Thymus (tissue), 14 donors: ENCODE results near the gene SH3BGRL. TPM values are rescaled to one million over a fixed set of nuclear protein-coding genes. Genes with fewer than 3 reads are reported as not detected.

ENCODE experiments used
- DNase-seq, 9 donors: peaks; one replicate each; pipeline ENCODE4 v3.0.0-alpha.2; 2013; ENCODE audit warnings: low spot score in 9 of 9, low read depth in 6 of 9, missing footprints in 1 of 9
- H3K27ac ChIP-seq, 2 donors: one replicate each; pipeline ENCODE4 v1.5.1; 2013; ENCODE audit warnings: control low read depth in 1 of 2, low read depth in 1 of 2, low read length in 1 of 2, mild to moderate bottlenecking in 1 of 2, moderate library complexity in 1 of 2
- H3K27me3 ChIP-seq, 2 donors: one replicate each; pipeline ENCODE4 v1.5.1; 2013; ENCODE audit warnings: low read length in 1 of 2; ENCODE audit not compliant: control insufficient read depth in 2 of 2, insufficient read depth in 1 of 2
- H3K36me3 ChIP-seq, 2 donors: one replicate each; pipeline ENCODE4 v1.5.1; 2013; ENCODE audit warnings: low read length in 1 of 2, mild to moderate bottlenecking in 1 of 2, moderate library complexity in 1 of 2; ENCODE audit not compliant: control insufficient read depth in 2 of 2, insufficient read depth in 2 of 2
- H3K4me1 ChIP-seq, 2 donors: one replicate each; pipeline ENCODE4 v1.5.1; 2013; ENCODE audit warnings: low read length in 2 of 2; ENCODE audit not compliant: control insufficient read depth in 2 of 2, insufficient read depth in 2 of 2
- H3K4me3 ChIP-seq, 2 donors: one replicate each; pipeline ENCODE4 v1.5.1; 2013; ENCODE audit warnings: low read length in 2 of 2, control low read depth in 1 of 2, mild to moderate bottlenecking in 1 of 2
- H3K9me3 ChIP-seq, 2 donors: one replicate each; pipeline ENCODE4 v1.5.1; 2013; ENCODE audit warnings: low read length in 1 of 2, mild to moderate bottlenecking in 1 of 2; ENCODE audit not compliant: control insufficient read depth in 2 of 2, insufficient read depth in 1 of 2
- WGBS: extraction: QIAGEN DNeasy Blood & Tissue Kit; methylation state at CpG from one replicate; pipeline ENCODE4 v1.1.7; 2013; 5-methylcytosine and 5-hydroxymethylcytosine counted together
- long read RNA-seq, 10 donors: transcript quantifications; one replicate each; lab custom pipeline, GENCODE V29; 2026
- polyA plus RNA-seq: library from polyadenylated mRNA; stranded (reverse); fragments of 200-250 nt; gene quantifications from one replicate; pipeline ENCODE4 v1.2.3, GENCODE V29; 2013
- total RNA-seq: library from RNA; stranded (reverse); fragments of 120-200 nt; gene quantifications from one replicate; pipeline ENCODE4 v1.2.4, GENCODE V29; 2013
- donor health status: healthy.

Gene SH3BGRL
- 110 TPM for total RNA-seq
- polyA plus RNA-seq: 201 TPM
- long read RNA-seq, donor 1, transcript SH3BGRL-201 (4 exons, 1,923 nt): major isoform, 20 of 20 reads
- long read RNA-seq, donor 1, partial matches to known transcripts: 0 of 20 reads
- long read RNA-seq, donor 1, other reads (novel, unspliced or antisense): 0 of 20 reads
- long read RNA-seq, donor 2, transcript SH3BGRL-201 (4 exons, 1,923 nt): major isoform, 128 of 145 reads
- long read RNA-seq, donor 2, partial matches to known transcripts: 16 of 145 reads
- long read RNA-seq, donor 2, other reads (novel, unspliced or antisense): 0 of 145 reads
- long read RNA-seq, donor 3, transcript SH3BGRL-201 (4 exons, 1,923 nt): major isoform, 145 of 164 reads
- long read RNA-seq, donor 3, partial matches to known transcripts: 18 of 164 reads
- long read RNA-seq, donor 3, other reads (novel, unspliced or antisense): 0 of 164 reads
- long read RNA-seq, donor 4, transcript SH3BGRL-201 (4 exons, 1,923 nt): major isoform, 47 of 52 reads
- long read RNA-seq, donor 4, partial matches to known transcripts: 5 of 52 reads
- long read RNA-seq, donor 4, other reads (novel, unspliced or antisense): 0 of 52 reads
- long read RNA-seq, donor 5, transcript SH3BGRL-201 (4 exons, 1,923 nt): major isoform, 173 of 201 reads
- long read RNA-seq, donor 5, partial matches to known transcripts: 27 of 201 reads
- long read RNA-seq, donor 5, other reads (novel, unspliced or antisense): 0 of 201 reads
- long read RNA-seq, donor 6, transcript SH3BGRL-201 (4 exons, 1,923 nt): major isoform, 61 of 62 reads
- long read RNA-seq, donor 6, partial matches to known transcripts: 0 of 62 reads
- long read RNA-seq, donor 6, other reads (novel, unspliced or antisense): 0 of 62 reads
- long read RNA-seq, donor 7, transcript SH3BGRL-201 (4 exons, 1,923 nt): major isoform, 122 of 129 reads
- long read RNA-seq, donor 7, partial matches to known transcripts: 0 of 129 reads
- long read RNA-seq, donor 7, other reads (novel, unspliced or antisense): 5 of 129 reads
- long read RNA-seq, donor 8, transcript SH3BGRL-201 (4 exons, 1,923 nt): major isoform, 49 of 49 reads
- long read RNA-seq, donor 8, partial matches to known transcripts: 0 of 49 reads
- long read RNA-seq, donor 8, other reads (novel, unspliced or antisense): 0 of 49 reads
- long read RNA-seq, donor 9, transcript SH3BGRL-201 (4 exons, 1,923 nt): major isoform, 76 of 77 reads
- long read RNA-seq, donor 9, partial matches to known transcripts: 0 of 77 reads
- long read RNA-seq, donor 9, other reads (novel, unspliced or antisense): 0 of 77 reads
- long read RNA-seq, donor 10, transcript SH3BGRL-201 (4 exons, 1,923 nt): major isoform, 97 of 100 reads
- long read RNA-seq, donor 10, partial matches to known transcripts: 0 of 100 reads
- long read RNA-seq, donor 10, other reads (novel, unspliced or antisense): 0 of 100 reads

DNA sequence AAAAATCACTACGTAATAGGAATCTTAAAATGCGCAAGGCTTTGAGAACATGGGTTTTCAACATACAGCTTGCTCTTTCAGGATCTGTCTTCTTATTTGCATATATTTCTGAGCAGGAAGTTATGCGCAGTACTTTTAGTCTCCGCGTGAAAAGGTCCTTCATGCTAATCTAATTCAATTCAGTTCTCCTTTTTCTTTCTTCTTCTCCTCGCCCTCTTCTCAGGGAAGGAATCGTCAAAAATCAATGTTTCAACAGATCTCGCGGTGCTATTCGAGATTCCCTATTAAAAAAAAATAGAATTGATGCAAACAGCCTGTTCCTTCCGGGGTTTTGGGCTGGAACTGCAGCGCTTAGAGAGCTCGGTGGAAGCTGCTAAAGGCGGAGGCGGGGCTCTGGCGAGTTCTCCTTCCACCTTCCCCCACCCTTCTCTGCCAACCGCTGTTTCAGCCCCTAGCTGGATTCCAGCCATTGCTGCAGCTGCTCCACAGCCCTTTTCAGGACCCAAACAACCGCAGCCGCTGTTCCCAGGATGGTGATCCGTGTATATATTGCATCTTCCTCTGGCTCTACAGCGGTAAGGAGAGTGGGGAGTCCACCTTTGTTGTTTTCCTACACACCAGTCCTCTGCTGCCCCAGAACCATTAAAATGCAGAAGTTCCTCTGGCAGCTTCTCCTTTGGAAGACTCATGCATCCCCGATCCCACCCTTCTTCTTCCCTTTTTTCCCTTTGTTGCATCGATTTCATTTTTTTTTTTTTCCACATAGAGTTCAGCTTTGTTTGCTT lies at the start of gene SH3BGRL, which contains the start of gene HMGN5:
Gene SH3BGRL (plus strand): TSS at position 432 of the 785 bp plus-strand sequence. CDS start 99 bp downstream, at position 531.
Gene HMGN5 (minus strand): TSS at position 243 of the 785 bp plus-strand sequence. CDS start 80,364 bp downstream, outside the sequence.
- DNase-seq: peak; percentile 39 to 87 (median 67)
- Histone ChIP-seq H3K4me1 (peaks cover 0 to 2% of the 10 kb centered on the region in 2 donors), H3K9me3 (no peaks in the 10 kb centered on the region), H3K36me3 (no peaks in the 10 kb centered on the region), H3K27ac (peak within 1 kb of the TSS; percentile 80 to 96), H3K4me3 (peak within 1 kb of the TSS; percentile 76 to 85), H3K27me3 (no peaks in the 10 kb centered on the region)
- under 1% methylated on average over 23 of the region's 23 CpGs for WGBS

DNA sequence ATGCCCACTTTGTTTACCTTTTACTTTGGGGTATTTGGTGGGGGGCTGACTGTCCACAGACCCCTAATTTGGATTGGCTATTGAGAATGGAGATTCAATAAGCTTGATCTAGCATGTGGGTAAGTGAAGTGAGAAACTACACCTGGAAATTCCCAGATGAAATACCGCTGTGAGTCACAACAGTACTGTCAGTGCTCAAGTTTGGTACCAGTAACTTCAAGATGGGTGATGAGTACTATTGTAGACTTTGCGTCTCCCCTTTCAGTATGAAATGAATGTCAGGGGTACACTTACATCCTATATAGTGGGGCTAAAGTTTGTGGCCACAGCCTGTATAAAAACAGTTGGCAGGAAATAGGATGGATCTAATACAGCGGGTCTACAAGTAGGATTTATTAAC lies 33.5 kb upstream of the SH3BGRL start:
- H3K36me3 ChIP-seq: no peaks in the 10 kb centered on the region
- H3K27me3 ChIP-seq: no peaks in the 10 kb centered on the region
- 98% methylated on average over 3 of the region's 3 CpGs for WGBS
- no peak overlapping the region for H3K4me3 ChIP-seq
- H3K9me3 ChIP-seq: no peaks in the 10 kb centered on the region
- DNase-seq: no peak
- no peaks in the 10 kb centered on the region for H3K4me1 ChIP-seq
- H3K27ac ChIP-seq: no peak overlapping the region

- no peak overlapping the region for H3K4me3 ChIP-seq
- H3K27me3 ChIP-seq: no peaks in the 10 kb centered on the region
- no peaks in the 10 kb centered on the region for H3K4me1 ChIP-seq
- H3K36me3 ChIP-seq: no peaks in the 10 kb centered on the region
- WGBS: 95% methylated on average over 1 of the region's 1 CpG
- H3K27ac ChIP-seq: no peak overlapping the region
- peak in 4 of 9 donors; percentile 0 to 24 (median 1) for DNase-seq
- H3K9me3 ChIP-seq: no peaks in the 10 kb centered on the region
Measured at GRCh38 chrX:81174286-81174685, 27.6 kb upstream of the SH3BGRL start.

GRCh38 chrX:81195259-81195658 lies 6.6 kb upstream of the SH3BGRL start:
- no peak overlapping the region for H3K27ac ChIP-seq
- H3K4me1 ChIP-seq: no peaks in the 10 kb centered on the region
- H3K36me3 ChIP-seq: no peaks in the 10 kb centered on the region
- DNase-seq: no peak
- H3K27me3 ChIP-seq: no peaks in the 10 kb centered on the region
- H3K4me3 ChIP-seq: no peak overlapping the region
- 100% methylated on average over 2 of the region's 2 CpGs for WGBS
- no peaks in the 10 kb centered on the region for H3K9me3 ChIP-seq

- H3K4me1 ChIP-seq: no peaks in the 10 kb centered on the region
- WGBS: 14% methylated on average over 5 of the region's 5 CpGs
- no peak overlapping the region for H3K4me3 ChIP-seq
- DNase-seq: peak in 8 of 9 donors; percentile 27 to 74 (median 46)
- no peak overlapping the region for H3K27ac ChIP-seq
- no peaks in the 10 kb centered on the region for H3K9me3 ChIP-seq
- H3K36me3 ChIP-seq: no peaks in the 10 kb centered on the region
- H3K27me3 ChIP-seq: no peaks in the 10 kb centered on the region
Measured at GRCh38 chrX:81195712-81196111, 6.2 kb upstream of the SH3BGRL start.

GRCh38 chrX:81201071-81201470 lies 831 bp upstream of the SH3BGRL start:
- H3K27me3 ChIP-seq: no peaks in the 10 kb centered on the region
- 74% methylated on average over 1 of the region's 1 CpG for WGBS
- H3K4me3 ChIP-seq: peak overlapping the region; percentile 76 to 85
- peak overlapping the region in 1 of 2 donors; percentile 96 for H3K27ac ChIP-seq
- DNase-seq: no peak
- H3K36me3 ChIP-seq: no peaks in the 10 kb centered on the region
- no peaks in the 10 kb centered on the region for H3K9me3 ChIP-seq
- no peaks in the 10 kb centered on the region for H3K4me1 ChIP-seq

DNA sequence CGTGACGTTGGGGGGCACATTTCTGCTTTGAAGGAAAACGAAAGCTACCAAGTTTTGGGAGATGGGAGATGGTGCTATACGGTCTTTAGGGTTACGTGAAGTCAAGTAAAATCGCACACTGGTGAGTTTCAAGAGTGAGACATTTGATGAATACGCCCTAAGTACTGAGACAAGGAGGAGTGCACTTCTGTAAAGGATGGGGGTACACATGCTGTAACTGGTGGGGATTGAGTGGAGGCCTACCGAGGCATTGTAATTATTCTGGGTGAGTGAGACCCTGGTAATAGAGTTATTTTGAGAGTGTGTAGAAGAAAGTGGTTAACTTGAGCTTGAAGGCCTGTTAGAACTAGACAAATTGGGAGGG lies 536 bp downstream of the SH3BGRL start:
- WGBS: 1% methylated on average over 8 of the region's 8 CpGs
- Histone ChIP-seq H3K36me3 (no peaks in the 10 kb centered on the region), H3K9me3 (no peaks in the 10 kb centered on the region), H3K4me3 (peak overlapping the region; percentile 76 to 85), H3K27me3 (no peaks in the 10 kb centered on the region), H3K4me1 (peaks cover 0 to 2% of the 10 kb centered on the region in 2 donors), H3K27ac (peak overlapping the region; percentile 80 to 96)
- DNase-seq: peak in 6 of 9 donors; percentile 4 to 56 (median 26)

- Histone ChIP-seq H3K27ac (peak overlapping the region; percentile 18 to 96), H3K36me3 (no peaks in the 10 kb centered on the region), H3K4me3 (peak overlapping the region; percentile 76 to 85), H3K27me3 (no peaks in the 10 kb centered on the region), H3K9me3 (no peaks in the 10 kb centered on the region), H3K4me1 (peaks cover 0 to 2% of the 10 kb centered on the region in 2 donors)
- WGBS: 0% methylated on average over 1 of the region's 1 CpG
- DNase-seq: no peak
Measured at GRCh38 chrX:81202943-81203342, 1.0 kb downstream of the SH3BGRL start.
